Mucosa of descending colon (tissue), 3 donors: ENCODE results near the gene USP31. TPM values are rescaled to one million over a fixed set of nuclear protein-coding genes. Genes with fewer than 3 reads are reported as not detected.

ENCODE experiments used
- ATAC-seq: fragments of 200-7000 bp; cut with Tn5 transposase; one replicate; pipeline ENCODE4 v1.9.1; 2020; ENCODE audit warnings: mild to moderate bottlenecking, moderate library complexity
- DNase-seq, 3 donors: peaks; one replicate each; pipeline ENCODE4 v3.0.0-alpha.2; 2020
- H3K36me3 ChIP-seq: fragments of 200-600 bp; one replicate; pipeline ENCODE4 v1.8.0; 2021; ENCODE audit warnings: low read depth, mild to moderate bottlenecking
- H3K4me1 ChIP-seq: fragments of 200-600 bp; one replicate; pipeline ENCODE4 v1.8.0; 2021; ENCODE audit warnings: low read depth, mild to moderate bottlenecking
- H3K4me3 ChIP-seq: fragments of 200-600 bp; one replicate; pipeline ENCODE4 v1.8.0; 2021; ENCODE audit warnings: mild to moderate bottlenecking
- H3K9me3 ChIP-seq: fragments of 200-600 bp; one replicate; pipeline ENCODE4 v1.8.0; 2021; ENCODE audit warnings: mild to moderate bottlenecking
- CTCF ChIP-seq: fragments of 200-600 bp; IDR thresholded peaks from one replicate; pipeline ENCODE4 v1.8.0; 2022; ENCODE audit warnings: antibody characterized with exemption, mild to moderate bottlenecking
- intact Hi-C, 2 donors: fragments of 100-400 bp; cut with DNase I in 1 of 2; cut with micrococcal nuclease in 1 of 2; formaldehyde crosslinking; loops; one replicate each; pipeline versions ENCODE4 v1.11.0 to v1.11.1; 2022; cut with DNase I, micrococcal nuclease
- total RNA-seq, 3 donors: library from RNA; stranded (reverse); fragmentation: NEBNext Ultra II Directional in 2 of 3; extraction: Animal tissue kit (Norgen Biotek cat#: 25700) in 2 of 3; gene quantifications; one replicate each; pipeline versions ENCODE4 v1.2.1 to v1.2.4, GENCODE V29; 2021 to 2023
- donor health status: DM: no; HTN: no; CAD: no; lungs with moderate emphysema.
- donor health status: DM: no; HTN: no; CAD: no.
- donor health status: DM: no; HTN: yes; CAD: no.

Gene USP31
- total RNA-seq, 3 donors from 2014 or later = 6.5 to 15.1 (median 7.7) TPM

DNA sequence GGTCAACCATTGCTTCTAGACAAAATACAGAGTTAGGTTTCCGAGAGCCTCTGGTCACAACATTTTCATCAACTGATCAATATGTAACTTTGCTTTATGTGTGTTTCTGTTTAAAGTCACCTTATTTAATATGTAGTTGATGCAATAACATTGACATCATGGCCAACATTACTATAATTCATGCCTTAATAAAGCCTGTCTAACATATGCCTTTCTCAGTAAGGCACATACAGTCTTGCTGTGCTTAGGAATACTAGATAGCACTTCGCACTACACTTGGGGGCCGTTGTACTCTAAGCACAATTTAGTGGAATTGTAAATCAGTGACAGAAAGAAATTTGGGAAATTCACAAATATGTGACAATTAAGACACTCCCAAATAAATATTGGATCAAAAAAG is 23.7 kb upstream of the USP31 start:
- Histone ChIP-seq H3K9me3 (no peaks in the 10 kb centered on the region), H3K36me3 (no peaks in the 10 kb centered on the region), H3K4me3 (no peak overlapping the region), H3K4me1 (no peaks in the 10 kb centered on the region)
- no peak for TF ChIP-seq CTCF
- intact Hi-C loops = no loop called here
- DNase-seq = no peak
- no peak for ATAC-seq

- intact Hi-C loops = no loop called here
- no peak for ATAC-seq
Measured at GRCh38 chr16:23172583-23172982, 23.3 kb upstream of the USP31 start.

DNA sequence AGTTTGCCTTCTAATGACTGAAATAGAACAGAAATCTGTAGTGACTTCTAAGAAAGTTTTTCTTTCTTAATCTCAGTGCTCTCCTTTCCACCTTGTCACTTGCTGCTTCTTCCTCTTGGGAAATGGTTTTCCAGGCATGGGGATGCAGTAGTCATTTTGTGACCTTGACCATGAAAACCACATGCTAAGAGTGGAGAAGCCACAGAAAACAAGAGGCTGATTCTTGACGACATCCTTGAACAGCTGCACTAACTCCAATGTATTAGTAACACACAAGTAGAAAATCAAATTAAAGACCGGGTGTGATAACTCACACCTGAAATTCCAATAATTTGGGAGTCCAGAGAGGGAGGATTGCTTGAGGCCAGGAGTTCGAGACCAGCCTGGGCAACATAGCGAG is 15.5 kb upstream of the USP31 start:
- intact Hi-C loops = no loop called here
- H3K9me3 ChIP-seq = no peaks in the 10 kb centered on the region
- no peaks in the 10 kb centered on the region for H3K36me3 ChIP-seq
- H3K4me1 ChIP-seq = no peaks in the 10 kb centered on the region
- H3K4me3 ChIP-seq = no peak overlapping the region
- ATAC-seq = no peak
- DNase-seq = no peak
- TF ChIP-seq CTCF = no peak

More at GRCh38 chr16:23172583-23172982, 23.3 kb upstream of the USP31 start:
- TF ChIP-seq CTCF = no peak
- H3K36me3 ChIP-seq = no peaks in the 10 kb centered on the region
- H3K4me1 ChIP-seq = no peaks in the 10 kb centered on the region
- H3K9me3 ChIP-seq = no peaks in the 10 kb centered on the region
- DNase-seq = no peak
- no peak overlapping the region for H3K4me3 ChIP-seq

- H3K4me3 ChIP-seq = no peak overlapping the region
- H3K9me3 ChIP-seq = no peaks in the 10 kb centered on the region
- H3K36me3 ChIP-seq = no peaks in the 10 kb centered on the region
- no peak for ATAC-seq
- intact Hi-C loops = no loop called here
- TF ChIP-seq CTCF = no peak
- no peak for DNase-seq
- no peaks in the 10 kb centered on the region for H3K4me1 ChIP-seq
Measured at GRCh38 chr16:23163921-23164320, 14.7 kb upstream of the USP31 start.

DNA sequence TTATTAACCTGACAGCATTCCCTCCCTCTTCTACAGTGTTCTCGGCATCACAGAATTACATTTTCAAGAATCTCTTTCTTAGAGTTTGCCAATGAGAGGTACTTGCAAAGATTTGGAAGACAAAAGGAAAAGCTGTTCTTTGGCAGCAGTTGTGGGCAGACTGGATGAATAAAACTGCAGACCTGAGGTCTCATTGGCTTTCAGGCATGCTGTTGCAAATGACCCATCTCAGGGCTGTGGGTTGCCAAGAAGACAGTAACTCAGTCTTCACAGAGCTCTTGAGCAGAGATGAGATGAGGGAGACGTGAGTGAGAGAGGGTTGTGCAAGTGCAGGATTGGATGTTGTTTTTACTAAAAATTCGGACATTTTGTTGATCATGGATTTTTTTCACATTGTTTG is 11.3 kb upstream of the USP31 start:
- intact Hi-C loops = no loop called here
- no peak for TF ChIP-seq CTCF
- Histone ChIP-seq H3K4me1 (no peaks in the 10 kb centered on the region), H3K9me3 (no peaks in the 10 kb centered on the region), H3K4me3 (no peak overlapping the region), H3K36me3 (no peaks in the 10 kb centered on the region)
- no peak for DNase-seq
- no peak for ATAC-seq

- Histone ChIP-seq H3K4me3 (no peak overlapping the region), H3K9me3 (no peaks in the 10 kb centered on the region), H3K36me3 (no peaks in the 10 kb centered on the region), H3K4me1 (no peaks in the 10 kb centered on the region)
- no peak for TF ChIP-seq CTCF
- ATAC-seq = no peak
- intact Hi-C loops = no loop called here
- DNase-seq = no peak
Measured at GRCh38 chr16:23160082-23160481, 10.8 kb upstream of the USP31 start.
